ENCODE measurements around the gene PHACTR1.

DNA sequence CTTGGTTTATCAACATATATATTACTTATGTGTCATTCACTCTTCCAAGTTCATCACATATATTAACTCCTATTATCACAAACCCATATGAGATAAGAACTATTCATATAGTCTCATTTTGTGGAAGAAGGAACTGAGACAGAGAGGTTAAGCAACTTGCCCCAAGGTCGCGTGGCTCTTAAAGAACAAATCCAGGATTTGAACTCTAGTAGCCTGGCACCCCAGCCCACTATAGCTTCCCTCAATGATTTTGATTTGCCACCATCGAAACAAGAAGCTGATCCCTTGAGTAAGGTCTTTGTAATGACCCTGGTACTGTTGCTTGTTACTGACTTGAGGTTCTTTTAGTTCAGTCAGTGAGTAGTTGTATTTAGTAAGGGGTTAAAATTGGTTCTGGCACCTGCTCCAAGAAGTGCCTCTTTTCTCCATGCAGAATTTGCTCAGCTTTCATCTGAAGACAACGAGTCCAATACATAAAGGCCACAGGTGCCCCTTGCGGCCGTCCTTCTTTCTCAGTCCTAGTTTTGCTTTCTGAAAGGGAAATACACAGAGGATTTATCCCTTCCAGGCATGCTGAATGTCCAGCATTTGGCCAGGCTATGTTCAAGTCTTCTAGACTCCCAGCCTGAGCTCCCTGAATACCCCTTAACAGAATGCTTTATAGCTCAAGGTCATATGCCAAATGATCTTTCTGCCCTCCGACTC is 358.7 kb downstream of the PHACTR1 start:
- TF ChIP-seq, protein P1, sequence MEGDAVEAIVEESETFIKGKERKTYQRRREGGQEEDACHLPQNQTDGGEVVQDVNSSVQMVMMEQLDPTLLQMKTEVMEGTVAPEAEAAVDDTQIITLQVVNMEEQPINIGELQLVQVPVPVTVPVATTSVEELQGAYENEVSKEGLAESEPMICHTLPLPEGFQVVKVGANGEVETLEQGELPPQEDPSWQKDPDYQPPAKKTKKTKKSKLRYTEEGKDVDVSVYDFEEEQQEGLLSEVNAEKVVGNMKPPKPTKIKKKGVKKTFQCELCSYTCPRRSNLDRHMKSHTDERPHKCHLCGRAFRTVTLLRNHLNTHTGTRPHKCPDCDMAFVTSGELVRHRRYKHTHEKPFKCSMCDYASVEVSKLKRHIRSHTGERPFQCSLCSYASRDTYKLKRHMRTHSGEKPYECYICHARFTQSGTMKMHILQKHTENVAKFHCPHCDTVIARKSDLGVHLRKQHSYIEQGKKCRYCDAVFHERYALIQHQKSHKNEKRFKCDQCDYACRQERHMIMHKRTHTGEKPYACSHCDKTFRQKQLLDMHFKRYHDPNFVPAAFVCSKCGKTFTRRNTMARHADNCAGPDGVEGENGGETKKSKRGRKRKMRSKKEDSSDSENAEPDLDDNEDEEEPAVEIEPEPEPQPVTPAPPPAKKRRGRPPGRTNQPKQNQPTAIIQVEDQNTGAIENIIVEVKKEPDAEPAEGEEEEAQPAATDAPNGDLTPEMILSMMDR (IDR thresholded peaks at IDR 0.05), result no peak
- TF ChIP-seq HOXB5 (CRISPR knock-in tag; IDR thresholded peaks at IDR 0.05) (no peak), POLR2A (IDR thresholded peaks at IDR 0.05; ENCODE audit: low read length) (no peak), CEBPB (IDR thresholded peaks at IDR 0.05) (no peak), JUNB (IDR thresholded peaks at IDR 0.05) (no peak), RFX5 (IDR thresholded peaks at IDR 0.05) (no peak), KDM1A (IDR thresholded peaks at IDR 0.05; ENCODE audit: low read depth) (no peak), TP53 (CRISPR knock-in tag; IDR thresholded peaks at IDR 0.05) (no peak), RNF2 (IDR thresholded peaks at IDR 0.05; ENCODE audit: borderline replicate concordance, low read depth) (no peak)
- TF ChIP-seq, protein P2, sequence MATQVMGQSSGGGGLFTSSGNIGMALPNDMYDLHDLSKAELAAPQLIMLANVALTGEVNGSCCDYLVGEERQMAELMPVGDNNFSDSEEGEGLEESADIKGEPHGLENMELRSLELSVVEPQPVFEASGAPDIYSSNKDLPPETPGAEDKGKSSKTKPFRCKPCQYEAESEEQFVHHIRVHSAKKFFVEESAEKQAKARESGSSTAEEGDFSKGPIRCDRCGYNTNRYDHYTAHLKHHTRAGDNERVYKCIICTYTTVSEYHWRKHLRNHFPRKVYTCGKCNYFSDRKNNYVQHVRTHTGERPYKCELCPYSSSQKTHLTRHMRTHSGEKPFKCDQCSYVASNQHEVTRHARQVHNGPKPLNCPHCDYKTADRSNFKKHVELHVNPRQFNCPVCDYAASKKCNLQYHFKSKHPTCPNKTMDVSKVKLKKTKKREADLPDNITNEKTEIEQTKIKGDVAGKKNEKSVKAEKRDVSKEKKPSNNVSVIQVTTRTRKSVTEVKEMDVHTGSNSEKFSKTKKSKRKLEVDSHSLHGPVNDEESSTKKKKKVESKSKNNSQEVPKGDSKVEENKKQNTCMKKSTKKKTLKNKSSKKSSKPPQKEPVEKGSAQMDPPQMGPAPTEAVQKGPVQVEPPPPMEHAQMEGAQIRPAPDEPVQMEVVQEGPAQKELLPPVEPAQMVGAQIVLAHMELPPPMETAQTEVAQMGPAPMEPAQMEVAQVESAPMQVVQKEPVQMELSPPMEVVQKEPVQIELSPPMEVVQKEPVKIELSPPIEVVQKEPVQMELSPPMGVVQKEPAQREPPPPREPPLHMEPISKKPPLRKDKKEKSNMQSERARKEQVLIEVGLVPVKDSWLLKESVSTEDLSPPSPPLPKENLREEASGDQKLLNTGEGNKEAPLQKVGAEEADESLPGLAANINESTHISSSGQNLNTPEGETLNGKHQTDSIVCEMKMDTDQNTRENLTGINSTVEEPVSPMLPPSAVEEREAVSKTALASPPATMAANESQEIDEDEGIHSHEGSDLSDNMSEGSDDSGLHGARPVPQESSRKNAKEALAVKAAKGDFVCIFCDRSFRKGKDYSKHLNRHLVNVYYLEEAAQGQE (IDR thresholded peaks at IDR 0.05), result no peak
- TF ChIP-seq, protein P3, sequence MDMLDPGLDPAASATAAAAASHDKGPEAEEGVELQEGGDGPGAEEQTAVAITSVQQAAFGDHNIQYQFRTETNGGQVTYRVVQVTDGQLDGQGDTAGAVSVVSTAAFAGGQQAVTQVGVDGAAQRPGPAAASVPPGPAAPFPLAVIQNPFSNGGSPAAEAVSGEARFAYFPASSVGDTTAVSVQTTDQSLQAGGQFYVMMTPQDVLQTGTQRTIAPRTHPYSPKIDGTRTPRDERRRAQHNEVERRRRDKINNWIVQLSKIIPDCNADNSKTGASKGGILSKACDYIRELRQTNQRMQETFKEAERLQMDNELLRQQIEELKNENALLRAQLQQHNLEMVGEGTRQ (IDR thresholded peaks at IDR 0.05), result no peak

All from A549 (cell line).